GM23338 (cell line): Measurements from ENCODE around the gene PDSS1. TPM values are rescaled to one million over a fixed set of nuclear protein-coding genes. Genes with fewer than 3 reads are reported as not detected.

Experiments
- ATAC-seq: fragments of 200-7000 bp; cut with Tn5 transposase; 3 replicates; pipeline ENCODE4 v1.9.1; 2020
- DNase-seq: peaks from one replicate; pipeline ENCODE4 v3.0.0-alpha.2; 2015; ENCODE audit warnings: low spot score
- H2AFZ ChIP-seq: fragments of 200-600 bp; sonication (generic); 2 replicates; pipeline ENCODE4 v1.8.0; 2016; ENCODE audit warnings: antibody characterized with exemption, mild to moderate bottlenecking, moderate library complexity
- H3F3A ChIP-seq: fragments of 200-600 bp; sonication (generic); replicated peaks from 2 replicates; pipeline ENCODE4 v1.8.0; 2017; ENCODE audit warnings: antibody characterized with exemption, mixed run types, low read depth
- H3K27ac ChIP-seq: fragments of 200-600 bp; sonication (generic); 2 replicates; pipeline ENCODE4 v1.6.1; 2016; ENCODE audit warnings: low read depth
- H3K27me3 ChIP-seq: fragments of 200-600 bp; sonication (generic); 2 replicates; pipeline ENCODE4 v1.8.0; 2016; ENCODE audit warnings: mild to moderate bottlenecking, mixed run types, moderate library complexity; ENCODE audit not compliant: insufficient read depth
- H3K36me3 ChIP-seq: fragments of 200-600 bp; sonication (generic); 2 replicates; pipeline ENCODE4 v1.8.0; 2016; ENCODE audit warnings: mild to moderate bottlenecking; ENCODE audit not compliant: insufficient read depth
- H3K4me1 ChIP-seq: fragments of 200-600 bp; sonication (generic); 2 replicates; pipeline ENCODE4 v1.8.0; 2016; ENCODE audit warnings: mild to moderate bottlenecking, moderate library complexity; ENCODE audit not compliant: insufficient read depth
- H3K4me2 ChIP-seq: fragments of 200-600 bp; sonication (generic); 2 replicates; pipeline ENCODE4 v1.7.1; 2017; ENCODE audit warnings: mixed run types
- H3K4me3 ChIP-seq: fragments of 200-600 bp; sonication (generic); 2 replicates; pipeline ENCODE4 v1.6.1; 2016; ENCODE audit warnings: mixed run types
- H3K79me2 ChIP-seq: fragments of 200-600 bp; sonication (generic); replicated peaks from 2 replicates; pipeline ENCODE4 v1.8.0; 2017; ENCODE audit warnings: mild to moderate bottlenecking; ENCODE audit not compliant: insufficient read depth
- H3K9me2 ChIP-seq: fragments of 200-600 bp; sonication (generic); 2 replicates; pipeline ENCODE4 v1.8.0; 2017; ENCODE audit not compliant: insufficient read depth
- H4K20me1 ChIP-seq: fragments of 200-600 bp; sonication (generic); replicated peaks from 2 replicates; pipeline ENCODE4 v1.8.0; 2017; ENCODE audit warnings: mild to moderate bottlenecking; ENCODE audit not compliant: insufficient read depth
- H3K27ac Mint-ChIP-seq: 2 replicates; pipeline ENCODE4 v1.8.0; 2020; ENCODE audit warnings: inconsistent platforms, mild to moderate bottlenecking, moderate library complexity, mixed read lengths
- H3K27me3 Mint-ChIP-seq: 3 replicates; pipeline ENCODE4 v1.8.0; 2022; ENCODE audit warnings: low read depth, mild to moderate bottlenecking, moderate library complexity, mixed read lengths, inconsistent platforms; ENCODE audit not compliant: insufficient read depth, poor library complexity
- H3K36me3 Mint-ChIP-seq: 3 replicates; pipeline ENCODE4 v1.8.0; 2021; ENCODE audit warnings: low read depth, mild to moderate bottlenecking, inconsistent platforms, moderate library complexity, mixed read lengths
- H3K4me1 Mint-ChIP-seq: 3 replicates; pipeline ENCODE4 v1.8.0; 2020; ENCODE audit warnings: mild to moderate bottlenecking, inconsistent platforms, mixed read lengths
- H3K4me3 Mint-ChIP-seq: 3 replicates; pipeline ENCODE4 v1.8.0; 2021; ENCODE audit warnings: moderate library complexity, mild to moderate bottlenecking, inconsistent platforms, mixed read lengths
- H3K9me3 Mint-ChIP-seq: 3 replicates; pipeline ENCODE4 v1.8.0; 2020; ENCODE audit warnings: moderate library complexity, mild to moderate bottlenecking, inconsistent platforms, mixed read lengths
- CREB1 ChIP-seq: fragments of 250-450 bp; sonication (Bioruptor Pico); IDR thresholded peaks from 2 replicates; pipeline ENCODE4 v1.5.0; 2020; ENCODE audit warnings: low read depth, mild to moderate bottlenecking, moderate library complexity
- CTCF ChIP-seq, 2 experiments: fragments of 200-600 bp in 1 of 2; sonication (generic) in 1 of 2; conservative IDR thresholded peaks; 2 replicates each; pipeline versions ENCODE4 v1.5.1 to v1.6.1; 2016 to 2017; ENCODE audit warnings: antibody characterized with exemption in 2 of 2, low read depth in 2 of 2, mild to moderate bottlenecking in 2 of 2, moderate library complexity in 1 of 2
- EZH2 ChIP-seq: fragments of 200-600 bp; sonication (generic); IDR thresholded peaks from one replicate; pipeline ENCODE4 v1.8.0; 2017; ENCODE audit warnings: antibody characterized with exemption, mild to moderate bottlenecking, low read depth; ENCODE audit not compliant: unreplicated experiment
- EZH2phosphoT487 ChIP-seq: fragments of 200-600 bp; sonication (generic); IDR thresholded peaks from one replicate; pipeline ENCODE4 v1.8.1; 2018; ENCODE audit warnings: antibody characterized with exemption; ENCODE audit not compliant: unreplicated experiment
- JUNB ChIP-seq: IDR thresholded peaks from one replicate; pipeline ENCODE4 v1.6.1; 2016; ENCODE audit warnings: antibody characterized with exemption; ENCODE audit not compliant: unreplicated experiment
- NANOG ChIP-seq: IDR thresholded peaks from 2 replicates; pipeline ENCODE4 v1.6.1; 2016; ENCODE audit warnings: antibody characterized with exemption, borderline replicate concordance
- POLR2AphosphoS5 ChIP-seq: IDR thresholded peaks from 2 replicates; pipeline ENCODE4 v1.6.1; 2016; ENCODE audit warnings: antibody characterized with exemption, low read depth
- STAT1 ChIP-seq: IDR thresholded peaks from one replicate; pipeline ENCODE4 v1.6.1; 2016; ENCODE audit warnings: antibody characterized with exemption; ENCODE audit not compliant: unreplicated experiment
- ZNF114 ChIP-seq: fragments of 250-450 bp; sonication (Bioruptor Pico); IDR thresholded peaks from 2 replicates; pipeline ENCODE4 v1.5.0; 2020; ENCODE audit warnings: mild to moderate bottlenecking, moderate library complexity
- ZNF331 ChIP-seq: fragments of 250-450 bp; sonication (Bioruptor Pico); IDR thresholded peaks from 2 replicates; pipeline ENCODE4 v1.5.0; 2020; ENCODE audit warnings: low read depth, mild to moderate bottlenecking, moderate library complexity
- ZNF462 ChIP-seq: fragments of 250-450 bp; sonication (Bioruptor Pico); IDR thresholded peaks from 2 replicates; pipeline ENCODE4 v1.5.0; 2020; ENCODE audit warnings: mild to moderate bottlenecking, moderate library complexity
- polyA plus RNA-seq: library from polyadenylated mRNA; unstranded; fragments of >200 nt; fragmentation: Nextera tagmentation; extraction: Ambion mirVana; gene quantifications from 2 replicates; pipeline ENCODE4 v1.2.1, GENCODE V29; 2016
- total RNA-seq: library from RNA; depleted of rRNA; stranded (reverse); fragments of >200 nt; shearing (Covaris generic); gene quantifications from 2 replicates; pipeline ENCODE4 v1.2.3, GENCODE V29; 2014
- TF ChIP-seq, protein P1 (sequence below): IDR thresholded peaks from 2 replicates; pipeline ENCODE4 v1.6.1; 2016; ENCODE audit warnings: antibody characterized with exemption

The PDSS1 gene
- total and polyA plus RNA-seq, 2 experiments from 2014 or later = 21.5 to 26.2 TPM

- TF ChIP-seq CTCF (conservative IDR thresholded peaks at IDR 0.05; ENCODE audit: low read depth in 2 of 2) (no peak), EZH2 (no peak), EZH2phosphoT487 (no peak), CREB1 (CRISPR knock-in tag) (no peak), STAT1 (no peak)
These were observed 21.6 kb upstream of the PDSS1 start (continued) for GRCh38 chr10:26675873-26676257.

DNA sequence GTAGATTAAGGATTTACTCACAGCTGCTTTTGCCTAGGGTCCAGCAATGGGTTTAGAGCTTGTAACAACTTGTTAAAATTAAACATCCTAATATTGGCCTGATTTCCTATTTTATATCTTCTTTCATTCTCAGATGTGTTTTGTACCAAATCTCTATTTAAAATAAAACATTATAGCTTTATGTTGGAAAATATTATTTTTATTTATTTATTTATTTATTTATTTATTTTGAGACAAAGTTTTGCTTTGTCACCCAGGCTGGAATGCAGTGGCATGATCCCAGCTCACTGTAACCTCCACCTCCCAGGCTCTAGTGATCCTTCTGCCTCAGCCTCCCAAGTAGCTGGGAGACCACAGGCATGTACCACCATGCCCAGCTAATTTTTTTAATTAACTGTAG is 17.9 kb upstream of the PDSS1 start:
- H3K9me3 Mint-ChIP-seq = no peaks in the 10 kb centered on the region
- no peaks in the 10 kb centered on the region for H3K27me3 Mint-ChIP-seq
- H3K27me3 ChIP-seq = no peaks in the 10 kb centered on the region
- H3F3A ChIP-seq = no peaks in the 10 kb centered on the region
- H3K4me2 ChIP-seq = no peak overlapping the region
- H3K4me3 ChIP-seq = no peak overlapping the region
- no peaks in the 10 kb centered on the region for H3K79me2 ChIP-seq
- 0 out of 2 replicates have a peak, but pooled peaks cover 3% of the 10 kb centered on the region for H3K9me2 ChIP-seq
- no peak for DNase-seq
- H3K27ac ChIP-seq = no peak overlapping the region
- no peak overlapping the region for H3K4me3 Mint-ChIP-seq
- no peak for ATAC-seq
- H3K27ac Mint-ChIP-seq = no peak overlapping the region
- H3K4me1 Mint-ChIP-seq = no peaks in the 10 kb centered on the region
- H4K20me1 ChIP-seq = no peaks in the 10 kb centered on the region
- H3K4me1 ChIP-seq = no peaks in the 10 kb centered on the region
- no peaks in the 10 kb centered on the region for H3K36me3 ChIP-seq
- H2AFZ ChIP-seq = no peak overlapping the region
- no peaks in the 10 kb centered on the region for H3K36me3 Mint-ChIP-seq
- TF ChIP-seq CTCF (conservative IDR thresholded peaks at IDR 0.05; ENCODE audit: low read depth in 2 of 2) (no peak), ZNF462 (CRISPR knock-in tag) (no peak), JUNB (no peak), POLR2AphosphoS5 (no peak), ZNF331 (CRISPR knock-in tag) (no peak), ZNF114 (CRISPR knock-in tag) (no peak), STAT1 (no peak), EZH2 (no peak), EZH2phosphoT487 (no peak), NANOG (no peak), CREB1 (CRISPR knock-in tag) (no peak)
- TF ChIP-seq, protein P1, sequence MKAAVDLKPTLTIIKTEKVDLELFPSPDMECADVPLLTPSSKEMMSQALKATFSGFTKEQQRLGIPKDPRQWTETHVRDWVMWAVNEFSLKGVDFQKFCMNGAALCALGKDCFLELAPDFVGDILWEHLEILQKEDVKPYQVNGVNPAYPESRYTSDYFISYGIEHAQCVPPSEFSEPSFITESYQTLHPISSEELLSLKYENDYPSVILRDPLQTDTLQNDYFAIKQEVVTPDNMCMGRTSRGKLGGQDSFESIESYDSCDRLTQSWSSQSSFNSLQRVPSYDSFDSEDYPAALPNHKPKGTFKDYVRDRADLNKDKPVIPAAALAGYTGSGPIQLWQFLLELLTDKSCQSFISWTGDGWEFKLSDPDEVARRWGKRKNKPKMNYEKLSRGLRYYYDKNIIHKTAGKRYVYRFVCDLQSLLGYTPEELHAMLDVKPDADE = no peak
